Brain microvascular endothelial cell (primary cell): ENCODE results near the gene CPEB3.

Experiments
- DNase-seq: peaks from one replicate; pipeline ENCODE4 v3.0.0-alpha.2; 2020
- H3K27ac ChIP-seq: fragments of 250-450 bp; sonication (Bioruptor Pico); 2 replicates; pipeline ENCODE4 v1.5.1; 2020; ENCODE audit warnings: mild to moderate bottlenecking, moderate library complexity
- H3K27me3 ChIP-seq: fragments of 250-450 bp; sonication (Bioruptor Pico); replicated peaks from 2 replicates; pipeline ENCODE4 v1.5.1; 2020; ENCODE audit warnings: mild to moderate bottlenecking
- H3K36me3 ChIP-seq: fragments of 250-450 bp; sonication (Bioruptor Pico); replicated peaks from 2 replicates; pipeline ENCODE4 v1.5.1; 2020; ENCODE audit warnings: mild to moderate bottlenecking
- H3K4me3 ChIP-seq: 2 replicates; pipeline ENCODE4 v1.5.1; 2011; ENCODE audit warnings: low read depth, mild to moderate bottlenecking, control low read depth, low read length, moderate library complexity
- CTCF ChIP-seq: IDR thresholded peaks from 2 replicates; pipeline ENCODE4 v1.5.1; 2011; ENCODE audit warnings: low read depth, mild to moderate bottlenecking, moderate library complexity, low read length, control low read depth, inconsistent platforms; ENCODE audit errors: missing control alignments
- in situ Hi-C: cut with HindIII; loops from 2 replicates; pipeline ENCODE4 v1.10.0; 2017; ENCODE audit warnings: low sequenced_read_pairs, low pct_ligation_motif_present

The CPEB3 gene

DNA sequence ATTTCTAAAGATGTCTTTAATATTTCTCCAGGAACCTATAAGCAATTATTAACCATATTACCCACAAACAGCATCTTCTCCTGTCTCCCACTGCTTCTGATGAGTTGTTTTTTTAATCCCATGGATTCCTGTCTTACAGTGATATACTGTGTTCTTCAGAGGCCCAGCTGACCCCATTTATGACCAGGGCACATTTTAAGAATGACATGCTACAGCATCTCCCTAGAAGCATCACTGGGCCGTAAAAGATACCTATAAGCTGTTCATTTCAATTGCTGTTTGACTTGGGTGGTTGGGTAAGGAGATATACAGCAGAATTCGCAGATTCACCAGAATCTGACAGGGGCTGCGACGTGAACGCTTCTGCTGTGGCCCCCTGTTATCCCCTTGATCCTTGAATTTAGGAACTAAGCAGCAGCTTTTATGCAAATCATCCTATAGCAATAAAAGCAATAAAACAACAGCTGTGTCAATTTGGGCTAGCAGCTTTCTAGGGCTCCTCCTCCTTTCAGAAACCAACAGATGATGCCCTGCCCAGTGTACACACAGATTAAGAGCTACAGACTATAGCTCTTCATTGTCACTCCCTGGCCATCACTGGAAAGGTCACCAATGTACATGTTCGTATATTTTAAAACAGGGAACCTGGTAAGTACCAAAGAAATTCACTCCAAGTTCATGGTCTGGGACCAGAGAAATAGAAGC lies 86.8 kb downstream of the CPEB3 start:
- Histone ChIP-seq H3K4me3 (no peak overlapping the region), H3K36me3 (no peaks in the 10 kb centered on the region), H3K27ac (no peak overlapping the region), H3K27me3 (no peaks in the 10 kb centered on the region)
- in situ Hi-C loops, result no loop called here
- no peak for DNase-seq
- TF ChIP-seq CTCF, result no peak

GRCh38 chr10:92202536-92202935 lies 88.3 kb downstream of the CPEB3 start:
- no peak for DNase-seq
- in situ Hi-C loops, result no loop called here
- Histone ChIP-seq H3K4me3 (no peak overlapping the region), H3K27ac (no peak overlapping the region), H3K27me3 (no peaks in the 10 kb centered on the region), H3K36me3 (no peaks in the 10 kb centered on the region)
- TF ChIP-seq CTCF, result no peak

DNA sequence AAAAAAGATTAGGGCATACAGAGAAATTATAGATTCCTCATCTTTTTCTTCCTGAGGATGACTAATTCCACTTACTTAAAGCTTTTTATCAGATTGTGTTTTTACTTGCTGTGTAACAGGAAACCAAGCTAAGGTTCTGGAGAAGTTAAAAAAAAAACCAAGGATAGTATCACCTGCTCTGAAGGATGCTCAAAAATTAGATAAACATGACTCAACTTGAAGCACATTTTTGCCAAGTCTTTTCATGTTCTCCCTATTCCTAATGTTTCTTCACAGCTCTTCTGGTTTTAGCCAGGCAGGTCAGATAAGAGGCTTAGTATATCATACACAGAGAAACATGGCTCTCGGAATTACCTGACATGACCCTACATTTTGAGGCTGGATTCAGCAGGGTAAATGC lies 90.3 kb downstream of the CPEB3 start:
- H3K27ac ChIP-seq, result no peak overlapping the region
- H3K36me3 ChIP-seq, result no peaks in the 10 kb centered on the region
- no peak for TF ChIP-seq CTCF
- DNase-seq, result no peak
- H3K4me3 ChIP-seq, result no peak overlapping the region
- in situ Hi-C loops, result no loop called here
- H3K27me3 ChIP-seq, result no peaks in the 10 kb centered on the region

DNA sequence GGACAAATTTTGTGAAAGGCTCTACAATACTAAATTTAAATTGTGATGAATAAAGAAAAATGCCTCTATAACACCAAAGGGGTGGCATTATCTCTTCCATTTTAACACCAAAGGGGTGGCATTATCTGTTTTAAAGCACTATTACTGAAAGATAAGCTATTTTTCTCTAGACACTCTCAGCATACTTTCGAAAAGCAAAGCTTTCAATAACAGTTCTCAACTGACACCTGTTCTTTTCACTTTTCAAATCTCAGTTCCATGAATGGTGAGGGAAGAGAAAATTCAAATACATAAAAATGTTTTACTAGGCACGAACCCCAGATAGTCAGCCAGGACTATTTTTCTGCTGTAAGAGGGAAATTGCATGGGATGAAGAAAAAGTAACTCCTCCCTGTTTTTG lies 103.8 kb downstream of the CPEB3 start:
- Histone ChIP-seq H3K4me3 (no peak overlapping the region), H3K36me3 (no peaks in the 10 kb centered on the region), H3K27ac (no peak overlapping the region), H3K27me3 (no peaks in the 10 kb centered on the region)
- TF ChIP-seq CTCF, result no peak
- no peak for DNase-seq
- in situ Hi-C loops, result no loop called here

DNA sequence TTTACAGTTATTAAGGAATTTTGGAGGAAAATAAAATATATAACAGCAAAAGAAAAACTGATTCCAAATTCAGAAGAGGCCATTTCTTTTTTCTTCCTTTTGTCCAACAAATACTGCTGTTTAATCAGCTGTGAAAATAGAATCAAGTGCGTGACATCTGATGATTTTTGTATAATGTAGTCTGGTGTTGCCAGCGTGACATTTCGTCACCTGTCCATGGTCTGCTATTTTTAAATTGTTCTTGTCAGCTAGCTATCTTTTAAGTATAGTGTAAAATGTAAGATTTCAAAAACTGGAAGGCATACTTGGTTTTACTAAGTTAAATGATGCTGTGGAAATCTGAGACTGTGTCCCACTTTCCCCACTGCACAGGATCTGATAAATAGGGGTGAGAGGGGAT lies 105.9 kb downstream of the CPEB3 start:
- TF ChIP-seq CTCF, result no peak
- Histone ChIP-seq H3K27ac (no peak overlapping the region), H3K27me3 (no peaks in the 10 kb centered on the region)

GRCh38 chr10:92183199-92183598 lies 107.7 kb downstream of the CPEB3 start:
- no peaks in the 10 kb centered on the region for H3K27me3 ChIP-seq
- no peak for TF ChIP-seq CTCF
- in situ Hi-C loops, result no loop called here
- no peaks in the 10 kb centered on the region for H3K36me3 ChIP-seq
- H3K4me3 ChIP-seq, result no peak overlapping the region
- no peak overlapping the region for H3K27ac ChIP-seq
- no peak for DNase-seq

More for the DNA sequence above, 105.9 kb downstream of the CPEB3 start:
- no peaks in the 10 kb centered on the region for H3K36me3 ChIP-seq
- DNase-seq, result no peak
- in situ Hi-C loops, result no loop called here
- no peak overlapping the region for H3K4me3 ChIP-seq
